T-helper 17 cell (primary cell): ENCODE results near the gene DNASE2. TPM values are rescaled to one million over a fixed set of nuclear protein-coding genes. Genes with fewer than 3 reads are reported as not detected.
A peak's percentile ranks its signal among the peaks of the same experiment; 100 is the strongest.
"Not testable (repeated sequence)": the region's sequence is repeated elsewhere in the genome, so short reads cannot be mapped to it uniquely, and the experiment has no call there.

Source experiments
- ATAC-seq: fragments of 150-1000 bp; cut with Tn5 transposase; 2 replicates; pipeline ENCODE4 v1.10.0; 2021; ENCODE audit warnings: mild to moderate bottlenecking, moderate library complexity
- DNase-seq, 3 donors: peaks; one replicate each; pipeline versions ENCODE4 v3.0.0 to v3.0.0-alpha.2; 2020 to 2021
- H3K9me3 ChIP-seq: one replicate; pipeline ENCODE4 v1.7.0; 2013; ENCODE audit warnings: low read length, mild to moderate bottlenecking; ENCODE audit not compliant: control insufficient read depth, poor library complexity, severe bottlenecking
- H3K27ac Mint-ChIP-seq: one replicate; pipeline ENCODE4 v1.8.0; 2022; ENCODE audit warnings: mild to moderate bottlenecking, moderate library complexity, mixed read lengths
- H3K27me3 Mint-ChIP-seq: one replicate; pipeline ENCODE4 v1.8.0; 2022; ENCODE audit warnings: mixed read lengths
- H3K36me3 Mint-ChIP-seq: one replicate; pipeline ENCODE4 v1.8.0; 2022; ENCODE audit warnings: low read depth, mixed read lengths
- H3K4me1 Mint-ChIP-seq: one replicate; pipeline ENCODE4 v1.8.0; 2022; ENCODE audit warnings: mild to moderate bottlenecking, mixed read lengths
- H3K4me3 Mint-ChIP-seq: one replicate; pipeline ENCODE4 v1.8.0; 2022; ENCODE audit warnings: mild to moderate bottlenecking, moderate library complexity, mixed read lengths
- total RNA-seq, 4 donors: library from RNA in 2 of 4; stranded (reverse) in 2 of 4; gene quantifications; one replicate each; pipeline ENCODE4 v1.2.3 and lab custom pipeline; 2022 to 2026

The DNASE2 gene
- total RNA-seq, 2 donors from 2014 or later = 17.8 to 19.8 TPM

GRCh38 chr19:12864721-12865715 lies 16.2 kb downstream of the DNASE2 start:
- Mint-ChIP-seq H3K27me3 (peaks cover 13% of the 10 kb centered on the region), H3K36me3 (no peaks in the 10 kb centered on the region), H3K4me3 (no peak overlapping the region), H3K4me1 (peaks cover 5% of the 10 kb centered on the region), H3K27ac (no peak overlapping the region)
- H3K9me3 ChIP-seq = no peaks in the 10 kb centered on the region
- ATAC-seq = no peak
- DNase-seq = no peak

- DNase-seq (no peak), ATAC-seq (no peak)
- no peaks in the 10 kb centered on the region for H3K9me3 ChIP-seq
- Mint-ChIP-seq H3K27ac (no peak overlapping the region), H3K27me3 (peaks cover 13% of the 10 kb centered on the region), H3K4me3 (no peak overlapping the region), H3K36me3 (no peaks in the 10 kb centered on the region), H3K4me1 (peaks cover 5% of the 10 kb centered on the region)
These were observed 17.1 kb downstream of the DNASE2 start for GRCh38 chr19:12864143-12864542.

GRCh38 chr19:12859546-12859945 lies 21.7 kb downstream of the DNASE2 start:
- H3K4me1 Mint-ChIP-seq = no peaks in the 10 kb centered on the region
- ATAC-seq (no peak), DNase-seq (no peak)
- peak overlapping the region; percentile 5 for H3K4me3 Mint-ChIP-seq
- H3K27me3 Mint-ChIP-seq = no peaks in the 10 kb centered on the region
- H3K9me3 ChIP-seq = no peaks in the 10 kb centered on the region
- H3K27ac Mint-ChIP-seq = no peak overlapping the region
- H3K36me3 Mint-ChIP-seq = peaks cover 2% of the 10 kb centered on the region

GRCh38 chr19:12858041-12858928 lies 23.0 kb downstream of the DNASE2 start:
- no peaks in the 10 kb centered on the region for H3K9me3 ChIP-seq
- ATAC-seq (no peak), DNase-seq (no peak)
- Mint-ChIP-seq H3K4me3 (no peak overlapping the region), H3K27me3 (no peaks in the 10 kb centered on the region), H3K27ac (no peak overlapping the region), H3K4me1 (no peaks in the 10 kb centered on the region), H3K36me3 (peaks cover 2% of the 10 kb centered on the region)

- Mint-ChIP-seq H3K27ac (no peak overlapping the region), H3K27me3 (no peaks in the 10 kb centered on the region), H3K36me3 (peaks cover 2% of the 10 kb centered on the region), H3K4me1 (no peaks in the 10 kb centered on the region), H3K4me3 (no peak overlapping the region)
- no peak for DNase-seq
- H3K9me3 ChIP-seq = no peaks in the 10 kb centered on the region
- no peak for ATAC-seq
These were observed 24.6 kb downstream of the DNASE2 start for GRCh38 chr19:12856653-12857052.

GRCh38 chr19:12847159-12848139 lies 33.8 kb downstream of the DNASE2 start:
- Mint-ChIP-seq H3K27ac (no peak overlapping the region), H3K4me1 (peaks cover 14% of the 10 kb centered on the region), H3K4me3 (peak overlapping the region; percentile 63), H3K27me3 (peaks cover 26% of the 10 kb centered on the region), H3K36me3 (peaks cover 7% of the 10 kb centered on the region)
- ATAC-seq = peak; percentile 97
- H3K9me3 ChIP-seq = no peaks in the 10 kb centered on the region
- peak; percentile 72 to 85 (median 82) for DNase-seq

GRCh38 chr19:12846613-12847012 lies 34.6 kb downstream of the DNASE2 start:
- peaks cover 18% of the 10 kb centered on the region for H3K4me1 Mint-ChIP-seq

GRCh38 chr19:12843999-12844732 lies 37.1 kb downstream of the DNASE2 start:
- H3K9me3 ChIP-seq = no peaks in the 10 kb centered on the region
- Mint-ChIP-seq H3K27me3 (peaks cover 58% of the 10 kb centered on the region), H3K36me3 (peaks cover 15% of the 10 kb centered on the region), H3K4me3 (no peak overlapping the region), H3K27ac (peak overlapping the region; percentile 54), H3K4me1 (peaks cover 26% of the 10 kb centered on the region)
- ATAC-seq (no peak), DNase-seq (no peak)

More at GRCh38 chr19:12846613-12847012, 34.6 kb downstream of the DNASE2 start:
- not testable (repeated sequence) for H3K27ac Mint-ChIP-seq, H3K4me3 Mint-ChIP-seq, H3K9me3 ChIP-seq, DNase-seq, ATAC-seq
- H3K27me3 Mint-ChIP-seq = peaks cover 35% of the 10 kb centered on the region
- H3K36me3 Mint-ChIP-seq = peaks cover 11% of the 10 kb centered on the region

- H3K27ac Mint-ChIP-seq = no peak overlapping the region
- H3K4me3 Mint-ChIP-seq = no peak overlapping the region
- peaks cover 16% of the 10 kb centered on the region for H3K36me3 Mint-ChIP-seq
- H3K4me1 Mint-ChIP-seq = peaks cover 31% of the 10 kb centered on the region
- ATAC-seq = no peak
- DNase-seq = no peak
- H3K27me3 Mint-ChIP-seq = peaks cover 61% of the 10 kb centered on the region
- H3K9me3 ChIP-seq = no peaks in the 10 kb centered on the region
These were observed 37.9 kb downstream of the DNASE2 start for GRCh38 chr19:12843328-12843727.

- Mint-ChIP-seq H3K27me3 (peaks cover 67% of the 10 kb centered on the region), H3K4me1 (peaks cover 29% of the 10 kb centered on the region), H3K36me3 (peaks cover 16% of the 10 kb centered on the region), H3K4me3 (no peak overlapping the region), H3K27ac (no peak overlapping the region)
- H3K9me3 ChIP-seq = no peaks in the 10 kb centered on the region
- ATAC-seq (no peak), DNase-seq (no peak)
These were observed 38.7 kb downstream of the DNASE2 start for GRCh38 chr19:12842511-12842910.

- DNase-seq (no peak), ATAC-seq (no peak)
- Mint-ChIP-seq H3K4me3 (peak overlapping the region; percentile 37), H3K27me3 (peaks cover 72% of the 10 kb centered on the region), H3K36me3 (peaks cover 16% of the 10 kb centered on the region), H3K27ac (no peak overlapping the region), H3K4me1 (peaks cover 34% of the 10 kb centered on the region)
- H3K9me3 ChIP-seq = no peaks in the 10 kb centered on the region
These were observed 40.2 kb downstream of the DNASE2 start for GRCh38 chr19:12841094-12841493.
